Stimulated activated CD8-positive, alpha-beta memory T cell treated with anti-CD3 and anti-CD28 coated beads, Interleukin-2, amount 100 ng/mL, for 1 hour (primary cell): ENCODE data around the gene PTPRE.

Source experiments
- DNase-seq, 2 donors: peaks; one replicate each; pipeline ENCODE4 v3.0.0-alpha.2; 2020; ENCODE audit warnings: low read depth in 2 of 2

Gene PTPRE

DNA sequence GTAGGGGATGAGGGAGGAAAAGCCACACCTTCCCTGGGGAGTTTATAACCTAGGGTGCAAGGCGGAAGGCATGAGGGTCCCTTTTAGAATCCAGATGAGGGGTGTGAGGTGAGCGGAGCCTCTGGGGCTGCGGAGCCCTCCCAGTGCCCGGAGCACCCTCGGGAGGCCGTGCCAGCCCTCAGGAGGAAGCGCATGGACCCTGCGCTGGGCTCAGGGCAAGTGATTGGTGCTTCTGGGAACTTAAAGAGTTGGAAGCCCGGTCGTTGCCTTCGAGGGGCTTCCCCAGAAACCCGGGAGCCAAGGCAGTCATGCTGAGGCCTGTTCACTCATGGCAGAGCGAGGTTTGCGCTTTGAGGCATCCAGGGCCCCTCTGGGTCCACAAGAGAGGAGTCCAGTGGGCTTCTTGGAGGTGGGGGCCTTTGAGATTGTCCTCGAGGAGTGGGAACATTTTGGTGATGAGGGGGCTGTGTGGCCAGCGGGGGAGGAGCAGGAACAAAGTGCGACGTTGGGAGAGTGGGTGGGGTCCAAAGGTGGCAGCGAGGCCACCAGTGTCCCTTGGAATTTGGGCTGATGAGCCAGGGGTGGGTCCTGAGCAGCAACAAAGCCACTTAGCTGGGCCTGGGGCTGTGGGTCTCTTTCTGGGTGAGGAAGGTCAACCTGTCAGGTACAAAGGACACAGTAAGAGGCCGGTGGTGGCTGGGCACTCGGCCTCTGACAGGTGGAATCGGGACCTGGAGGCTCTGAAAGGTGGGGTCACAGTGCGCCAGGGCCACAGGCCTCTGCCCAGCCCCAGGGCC is 139.5 kb downstream of the PTPRE start:
- no peak for DNase-seq

DNA sequence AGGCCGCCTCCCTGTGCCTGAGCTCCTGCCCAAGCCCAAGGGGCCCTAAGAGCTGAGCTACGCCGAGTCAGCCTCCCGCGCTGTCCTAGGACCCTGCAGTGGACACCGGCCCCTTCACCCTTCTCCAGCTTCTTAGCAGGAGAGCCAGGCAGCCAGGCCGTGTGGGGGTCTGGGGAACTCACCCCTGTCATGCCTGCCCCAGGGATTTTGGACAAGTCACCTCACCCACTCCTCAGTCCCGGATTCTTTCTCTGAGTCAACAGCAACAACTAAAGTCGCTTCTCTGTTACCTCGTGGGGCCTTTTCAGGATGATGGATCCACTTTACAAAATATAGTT is 140.0 kb downstream of the PTPRE start:
- DNase-seq = no peak

DNA sequence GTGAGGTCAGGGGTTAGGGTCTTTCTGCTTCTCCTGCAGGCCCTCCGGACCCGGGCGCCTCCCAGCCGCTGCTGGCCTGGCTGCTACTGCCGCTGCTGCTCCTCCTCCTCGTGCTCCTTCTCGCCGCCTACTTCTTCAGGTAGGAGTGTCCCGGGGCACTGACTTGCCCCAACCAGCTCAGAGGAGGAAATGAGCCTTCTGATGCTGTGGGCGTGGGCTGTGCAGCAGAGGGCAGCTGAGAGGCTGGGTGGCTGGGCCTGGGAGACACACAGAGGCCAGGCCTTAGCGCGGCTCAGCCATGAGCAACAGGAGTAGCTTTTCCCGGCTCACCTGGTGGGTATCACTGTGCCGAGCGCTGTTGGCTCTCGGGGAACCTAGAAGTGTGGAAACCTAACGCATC is 140.4 kb downstream of the PTPRE start:
- peak; percentile 65 to 72 for DNase-seq

DNA sequence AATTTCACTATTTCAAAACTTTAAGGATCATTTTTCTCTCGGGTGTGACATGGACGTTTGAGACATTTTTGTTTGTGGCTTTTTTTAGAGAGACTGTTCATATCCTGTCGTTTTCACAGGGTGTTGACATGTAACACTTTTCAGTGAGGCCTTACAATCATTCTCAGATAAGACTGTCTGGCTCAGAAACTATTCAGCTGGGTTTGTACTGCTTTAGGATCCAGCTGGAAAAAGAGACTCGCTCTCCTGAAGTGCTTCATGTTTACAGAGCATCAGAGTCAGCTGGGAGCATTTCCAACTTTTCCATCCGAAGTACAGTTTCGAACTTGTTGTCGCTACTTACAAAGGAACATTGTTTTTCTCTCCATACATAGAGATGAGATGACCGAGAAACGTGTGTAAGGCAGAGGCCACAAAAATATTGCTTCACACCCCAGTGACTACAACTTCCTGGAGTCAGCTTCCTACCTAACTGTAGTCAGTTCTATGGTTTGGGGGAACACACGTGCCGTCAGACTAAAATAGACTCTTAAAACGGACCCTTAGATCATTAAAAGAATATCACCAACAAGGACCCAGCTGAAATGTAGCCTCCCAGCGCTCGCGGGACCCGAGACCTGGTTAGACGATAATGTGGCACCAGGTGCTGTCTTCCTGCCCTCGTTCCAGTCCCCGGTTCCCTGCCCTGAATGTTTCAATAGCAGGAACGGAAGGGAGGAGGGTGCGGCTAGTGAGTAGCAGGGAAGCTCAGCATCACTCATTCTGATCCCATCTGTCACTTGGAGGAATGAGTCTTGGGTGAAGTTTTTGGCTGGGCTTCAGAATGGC is 141.3 kb downstream of the PTPRE start:
- no peak for DNase-seq

DNA sequence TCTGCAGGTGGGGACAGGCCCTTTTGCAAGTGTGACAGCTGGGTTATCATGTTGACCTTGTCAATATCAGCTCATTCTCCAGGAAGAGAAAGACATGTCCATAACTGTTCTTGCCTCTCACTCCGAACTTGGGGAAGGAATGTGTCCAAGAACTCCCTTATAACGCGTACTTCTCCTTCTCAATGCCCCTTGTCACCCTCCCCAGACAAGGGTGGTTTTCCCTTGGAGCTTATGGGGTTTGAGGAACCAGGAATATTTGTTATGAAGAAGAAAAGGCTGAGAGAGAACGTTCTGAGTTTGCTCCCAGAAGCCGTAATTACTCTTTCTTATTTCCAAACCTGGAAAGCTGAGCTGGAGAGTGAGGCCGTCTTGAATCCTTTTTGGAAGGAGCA is 141.9 kb downstream of the PTPRE start:
- no peak for DNase-seq

- no peak for DNase-seq
Observed at GRCh38 chr10:128049226-128050120, 142.6 kb downstream of the PTPRE start.

GRCh38 chr10:128050121-128050516 is 143.2 kb downstream of the PTPRE start:
- no peak for DNase-seq

DNA sequence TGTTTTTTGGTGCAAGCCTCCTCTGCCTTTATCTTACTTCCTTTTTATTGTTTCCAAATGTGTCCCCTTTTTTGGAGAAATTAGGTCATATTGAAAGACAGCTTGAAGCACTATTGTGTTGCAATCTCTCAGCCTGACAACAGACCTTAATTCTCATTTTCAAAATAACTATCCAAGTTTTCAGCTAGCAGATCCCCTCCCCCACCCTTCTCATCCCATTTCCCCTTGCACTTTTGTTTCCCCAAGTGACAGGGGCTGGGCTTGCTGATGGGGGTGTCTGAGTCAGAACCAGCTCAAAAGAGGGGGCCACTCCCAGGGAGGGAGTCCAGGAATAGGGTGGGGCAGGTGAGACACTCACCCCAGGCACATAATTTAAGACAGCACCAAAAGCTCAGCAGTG is 144.0 kb downstream of the PTPRE start:
- DNase-seq = no peak

- DNase-seq = no peak
Observed at GRCh38 chr10:128051548-128051947, 144.6 kb downstream of the PTPRE start.

- DNase-seq = no peak
Observed at GRCh38 chr10:128052696-128053095, 145.8 kb downstream of the PTPRE start.

GRCh38 chr10:128053356-128053755 is 146.5 kb downstream of the PTPRE start:
- DNase-seq = no peak

- no peak for DNase-seq
Observed at GRCh38 chr10:128054163-128054970, 147.5 kb downstream of the PTPRE start.

- no peak for DNase-seq
Observed at GRCh38 chr10:128055061-128055868, 148.4 kb downstream of the PTPRE start.

- DNase-seq = no peak
Observed at GRCh38 chr10:128056303-128057050, 149.6 kb downstream of the PTPRE start.

GRCh38 chr10:128058106-128058749 is 151.3 kb downstream of the PTPRE start:
- DNase-seq = no peak

DNA sequence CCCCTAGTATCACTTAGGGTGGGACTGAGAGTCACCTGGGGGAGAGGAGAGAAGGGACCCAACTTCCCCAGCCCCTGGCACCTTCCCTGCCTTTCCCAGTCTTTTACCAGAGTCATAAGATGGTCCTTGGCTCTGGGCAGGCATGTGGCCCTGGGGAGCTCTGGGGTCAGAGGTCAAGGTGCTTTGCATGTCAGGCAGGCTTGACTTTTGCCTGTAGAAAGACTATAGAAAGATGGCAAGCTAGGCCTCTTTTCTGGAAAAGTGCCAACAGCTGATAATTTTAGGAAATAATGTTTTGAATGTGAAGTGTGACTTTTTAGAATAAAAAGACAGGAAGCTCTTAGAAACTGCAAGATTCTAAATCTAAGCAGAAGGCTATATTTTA is 151.8 kb downstream of the PTPRE start:
- DNase-seq = no peak

- no peak for DNase-seq
Observed at GRCh38 chr10:128059266-128059981, 152.5 kb downstream of the PTPRE start.

DNA sequence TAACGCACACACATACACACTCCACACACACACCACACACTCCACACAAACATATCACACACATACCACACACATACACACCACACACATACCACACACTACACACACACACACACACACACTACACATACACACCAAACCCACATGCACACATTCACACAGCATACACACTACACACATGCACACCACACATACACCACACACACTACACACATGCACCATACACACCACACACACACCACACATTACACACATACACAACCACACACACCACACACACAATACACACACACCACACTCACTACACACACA is 153.0 kb downstream of the PTPRE start:
- no peak for DNase-seq
